Esophagus (tissue), 2 donors: ENCODE measurements around the gene SVIL. TPM values are rescaled to one million over a fixed set of nuclear protein-coding genes. Genes with fewer than 3 reads are reported as not detected.

ENCODE experiments used
- H3K27ac ChIP-seq, 2 donors: one replicate each; pipeline ENCODE4 v1.5.1; 2013; ENCODE audit warnings: low read depth in 2 of 2, mild to moderate bottlenecking in 2 of 2, inconsistent platforms in 1 of 2, low read length in 1 of 2, moderate library complexity in 1 of 2
- H3K27me3 ChIP-seq, 2 donors: one replicate each; pipeline ENCODE4 v1.6.1; 2013; ENCODE audit warnings: low read length in 2 of 2, control low read depth in 1 of 2, mild to moderate bottlenecking in 1 of 2; ENCODE audit not compliant: insufficient read depth in 2 of 2, control insufficient read depth in 1 of 2
- H3K36me3 ChIP-seq, 2 donors: one replicate each; pipeline ENCODE4 v1.6.1; 2013; ENCODE audit warnings: low read length in 1 of 2; ENCODE audit not compliant: control insufficient read depth in 2 of 2, insufficient read depth in 2 of 2
- H3K4me1 ChIP-seq, 2 donors: one replicate each; pipeline ENCODE4 v1.6.1; 2013; ENCODE audit warnings: low read length in 1 of 2; ENCODE audit not compliant: control insufficient read depth in 2 of 2, insufficient read depth in 2 of 2
- H3K4me3 ChIP-seq, 2 donors: one replicate each; pipeline ENCODE4 v1.5.1; 2013; ENCODE audit warnings: low read length in 2 of 2, mild to moderate bottlenecking in 2 of 2, low read depth in 1 of 2, moderate library complexity in 1 of 2
- H3K9me3 ChIP-seq, 2 donors: one replicate each; pipeline ENCODE4 v1.6.1; 2013; ENCODE audit warnings: mild to moderate bottlenecking in 2 of 2, low read depth in 1 of 2, low read length in 1 of 2, moderate library complexity in 1 of 2; ENCODE audit not compliant: control insufficient read depth in 2 of 2, insufficient read depth in 1 of 2
- WGBS, 2 donors: extraction: QIAGEN DNeasy Blood & Tissue Kit; methylation state at CpG; one replicate each; pipeline ENCODE4 v1.1.7; 2013; 5-methylcytosine and 5-hydroxymethylcytosine counted together
- polyA plus RNA-seq, 2 donors: library from polyadenylated mRNA; stranded (reverse); fragments of 200-250 nt; gene quantifications; one replicate each; pipeline ENCODE4 v1.2.3, GENCODE V29; 2013
- donor health status: healthy with polysubstance abuse.
- donor health status: Bipolar disorder and iron deficiency.

SVIL gene
- polyA plus RNA-seq: 10 to 100 TPM; 22.3 to 35.2 TPM

GRCh38 chr10:29634764-29635625 is at the start of gene SVIL:
SVIL (minus strand) TSS chr10:29634971; CDS start chr10:29555058, 79,913 bp downstream.
- Histone ChIP-seq H3K36me3 (peaks cover 0 to under 1% of the 10 kb centered on the region in 2 donors), H3K9me3 (no peaks in the 10 kb centered on the region), H3K27ac (peak within 1 kb of the TSS; percentile 92 to 95), H3K27me3 (no peaks in the 10 kb centered on the region), H3K4me3 (peak within 1 kb of the TSS in 1 of 2 donors; percentile 40), H3K4me1 (peaks cover 3 to 10% of the 10 kb centered on the region in 2 donors)
- WGBS, 2 donors: 25 to 35% methylated on average over 10 of the region's 10 CpGs

GRCh38 chr10:29681676-29682448 is 47.1 kb upstream of the SVIL start:
- Histone ChIP-seq H3K36me3 (peaks cover 0 to 7% of the 10 kb centered on the region in 2 donors), H3K9me3 (no peaks in the 10 kb centered on the region), H3K27ac (no peak overlapping the region), H3K4me1 (peaks cover 6 to 11% of the 10 kb centered on the region in 2 donors), H3K27me3 (no peaks in the 10 kb centered on the region), H3K4me3 (no peak overlapping the region)
- WGBS, 2 donors: 72 to 76% methylated on average over 9 of the region's 9 CpGs

- WGBS, 2 donors: 81 to 91% methylated on average over 6 of the region's 6 CpGs
- H3K27ac ChIP-seq: peak overlapping the region in 1 of 2 donors; percentile 15
- H3K27me3 ChIP-seq: no peaks in the 10 kb centered on the region
- peaks cover 0 to 2% of the 10 kb centered on the region in 2 donors for H3K9me3 ChIP-seq
- peaks cover 6 to 11% of the 10 kb centered on the region in 2 donors for H3K4me1 ChIP-seq
- no peak overlapping the region for H3K4me3 ChIP-seq
- H3K36me3 ChIP-seq: peaks cover 4 to 9% of the 10 kb centered on the region in 2 donors
Observed at GRCh38 chr10:29680091-29680490, 45.3 kb upstream of the SVIL start.

GRCh38 chr10:29676732-29677131 is 42.0 kb upstream of the SVIL start:
- Histone ChIP-seq H3K27ac (no peak overlapping the region), H3K27me3 (no peaks in the 10 kb centered on the region), H3K36me3 (peaks cover 4 to 11% of the 10 kb centered on the region in 2 donors), H3K4me1 (peaks cover 1 to 7% of the 10 kb centered on the region in 2 donors), H3K9me3 (peaks cover 0 to 7% of the 10 kb centered on the region in 2 donors), H3K4me3 (no peak overlapping the region)
- WGBS, 2 donors: 86 to 92% methylated on average over 4 of the region's 4 CpGs

- peaks cover 0 to 7% of the 10 kb centered on the region in 2 donors for H3K9me3 ChIP-seq
- H3K27ac ChIP-seq: no peak overlapping the region
- H3K4me1 ChIP-seq: peaks cover 0 to 2% of the 10 kb centered on the region in 2 donors
- H3K36me3 ChIP-seq: peaks cover 4 to 8% of the 10 kb centered on the region in 2 donors
- 96 to 100% methylated on average over 1 of the region's 1 CpG for WGBS, 2 donors
- no peaks in the 10 kb centered on the region for H3K27me3 ChIP-seq
- no peak overlapping the region for H3K4me3 ChIP-seq
Observed at GRCh38 chr10:29675984-29676383, 41.2 kb upstream of the SVIL start.

- peaks cover 0 to 5% of the 10 kb centered on the region in 2 donors for H3K4me1 ChIP-seq
- no peaks in the 10 kb centered on the region for H3K27me3 ChIP-seq
- WGBS, 2 donors: 95 to 96% methylated on average over 2 of the region's 2 CpGs
- H3K27ac ChIP-seq: no peak overlapping the region
- peaks cover 0 to 7% of the 10 kb centered on the region in 2 donors for H3K9me3 ChIP-seq
- H3K36me3 ChIP-seq: peaks cover 4 to 7% of the 10 kb centered on the region in 2 donors
- no peak overlapping the region for H3K4me3 ChIP-seq
Observed at GRCh38 chr10:29671968-29672367, 37.2 kb upstream of the SVIL start.

GRCh38 chr10:29671228-29671780 is 36.5 kb upstream of the SVIL start:
- peaks cover 0 to 7% of the 10 kb centered on the region in 2 donors for H3K9me3 ChIP-seq
- H3K27ac ChIP-seq: no peak overlapping the region
- H3K4me3 ChIP-seq: no peak overlapping the region
- H3K4me1 ChIP-seq: peaks cover 0 to 5% of the 10 kb centered on the region in 2 donors
- H3K36me3 ChIP-seq: peaks cover 0 to 7% of the 10 kb centered on the region in 2 donors
- 73% methylated on average over 7 of the region's 7 CpGs for WGBS, 2 donors
- no peaks in the 10 kb centered on the region for H3K27me3 ChIP-seq

GRCh38 chr10:29670761-29671160 is 36.0 kb upstream of the SVIL start:
- Histone ChIP-seq H3K9me3 (peaks cover 0 to 7% of the 10 kb centered on the region in 2 donors), H3K4me1 (peaks cover 0 to 5% of the 10 kb centered on the region in 2 donors), H3K36me3 (peaks cover 0 to 7% of the 10 kb centered on the region in 2 donors), H3K27me3 (no peaks in the 10 kb centered on the region), H3K27ac (no peak overlapping the region), H3K4me3 (no peak overlapping the region)
- WGBS, 2 donors: 71% methylated on average over 4 of the region's 4 CpGs

- H3K4me3 ChIP-seq: no peak overlapping the region
- H3K36me3 ChIP-seq: no peaks in the 10 kb centered on the region
- peak overlapping the region; percentile 63 to 66 for H3K27ac ChIP-seq
- no peaks in the 10 kb centered on the region for H3K9me3 ChIP-seq
- H3K4me1 ChIP-seq: peaks cover 0 to 5% of the 10 kb centered on the region in 2 donors
- 33 to 53% methylated on average over 3 of the region's 3 CpGs for WGBS, 2 donors
- H3K27me3 ChIP-seq: no peaks in the 10 kb centered on the region
Observed at GRCh38 chr10:29669149-29669548, 34.4 kb upstream of the SVIL start.
